GM12878 (cell line): ENCODE results near the gene SLC35E3. TPM values are rescaled to one million over a fixed set of nuclear protein-coding genes. Genes with fewer than 3 reads are reported as not detected.

Experiments
- CEBPB ChIP-seq, 2 experiments: fragments of 150-350 bp in 1 of 2; IDR thresholded peaks; 2 replicates each; pipeline ENCODE4 v1.6.1; 2012 to 2014; ENCODE audit warnings: low read depth in 2 of 2, low read length in 2 of 2, borderline replicate concordance in 1 of 2, inconsistent platforms in 1 of 2
- CHD4 ChIP-seq: fragments of 200-600 bp; sonication (generic); IDR thresholded peaks from 2 replicates; pipeline ENCODE4 v1.6.1; 2016; ENCODE audit warnings: mild to moderate bottlenecking
- CREB1 ChIP-seq: IDR thresholded peaks from 2 replicates; pipeline ENCODE4 v1.6.1; 2012; ENCODE audit warnings: low read depth, mild to moderate bottlenecking, inconsistent platforms
- EED ChIP-seq: sonication (generic); IDR thresholded peaks from 2 replicates; pipeline ENCODE4 v1.6.1; 2016; ENCODE audit warnings: antibody characterized with exemption, low read depth
- EZH2 ChIP-seq: IDR thresholded peaks from 2 replicates; pipeline ENCODE4 v1.6.1; 2012; ENCODE audit warnings: low read depth, mild to moderate bottlenecking, control low read depth, inconsistent platforms, low read length, borderline replicate concordance; ENCODE audit not compliant: control insufficient read depth
- FOXM1 ChIP-seq: IDR thresholded peaks from 2 replicates; pipeline ENCODE4 v1.6.1; 2012; ENCODE audit warnings: low read depth, mild to moderate bottlenecking, inconsistent platforms, low read length, moderate library complexity
- HDAC2 ChIP-seq: fragments of 200-600 bp; sonication (generic); IDR thresholded peaks from 2 replicates; pipeline ENCODE4 v1.6.1; 2017
- HDGF ChIP-seq: fragments of 450-650 bp; IDR thresholded peaks from 2 replicates; pipeline ENCODE4 v1.6.1; 2016; ENCODE audit warnings: antibody characterized with exemption
- LARP7 ChIP-seq: fragments of 450-650 bp; IDR thresholded peaks from 2 replicates; pipeline ENCODE4 v1.6.1; 2017; ENCODE audit warnings: mild to moderate bottlenecking
- MAX ChIP-seq: IDR thresholded peaks from 2 replicates; pipeline ENCODE4 v1.6.1; 2012; ENCODE audit warnings: low read depth, low read length, improper control_type of control experiment
- MEF2B ChIP-seq: fragments of 450-650 bp; IDR thresholded peaks from 2 replicates; pipeline ENCODE4 v1.6.1; 2018; ENCODE audit warnings: mild to moderate bottlenecking, moderate library complexity; ENCODE audit not compliant: partially characterized antibody, poor library complexity, severe bottlenecking
- MLLT1 ChIP-seq: fragments of 450-650 bp; IDR thresholded peaks from 2 replicates; pipeline ENCODE4 v1.6.1; 2016; ENCODE audit warnings: mild to moderate bottlenecking
- NFXL1 ChIP-seq: fragments of 450-650 bp; IDR thresholded peaks from 2 replicates; pipeline ENCODE4 v1.6.1; 2017; ENCODE audit warnings: antibody characterized with exemption, mild to moderate bottlenecking, borderline replicate concordance
- NFYB ChIP-seq: IDR thresholded peaks from 2 replicates; pipeline ENCODE4 v1.6.1; 2011; ENCODE audit warnings: low read depth, mild to moderate bottlenecking, low read length, improper control_type of control experiment, moderate library complexity; ENCODE audit not compliant: insufficient read depth
- PAX5 ChIP-seq: IDR thresholded peaks from 2 replicates; pipeline ENCODE4 v1.6.1; 2011; ENCODE audit warnings: low read depth, low read length, borderline replicate concordance
- POLR2A ChIP-seq: IDR thresholded peaks from 2 replicates; pipeline ENCODE4 v1.6.1; 2011; ENCODE audit warnings: low read depth, mild to moderate bottlenecking, low read length
- RUNX3 ChIP-seq: IDR thresholded peaks from 2 replicates; pipeline ENCODE4 v1.6.1; 2012; ENCODE audit warnings: low read length, inconsistent platforms
- SMARCA5 ChIP-seq: fragments of 450-650 bp; IDR thresholded peaks from 2 replicates; pipeline ENCODE4 v1.6.1; 2017; ENCODE audit warnings: mild to moderate bottlenecking
- SP1 ChIP-seq: IDR thresholded peaks from one replicate; pipeline ENCODE4 v1.6.1; 2011; ENCODE audit warnings: low read depth, low read length
- STAT1 ChIP-seq: fragments of 450-650 bp; conservative IDR thresholded peaks from 2 replicates; pipeline ENCODE4 v1.6.1; 2014; ENCODE audit warnings: antibody characterized with exemption, mild to moderate bottlenecking
- ZNF622 ChIP-seq: fragments of 450-650 bp; IDR thresholded peaks from 2 replicates; pipeline ENCODE4 v1.6.1; 2017; ENCODE audit warnings: mild to moderate bottlenecking, inconsistent platforms
- polyA plus RNA-seq, 11 experiments: library from polyadenylated mRNA; depleted of rRNA in 4 of 11; unstranded in 6 of 11; stranded (reverse) in 5 of 11; fragments of >200 nt; fragmentation: Nextera tagmentation in 4 of 11; fragmentation: Illumina TruSeq in 1 of 11; extraction: Ambion mirVana in 4 of 11; extraction: Trizol in 1 of 11; gene quantifications; 1 replicate in 1 of 11; 2 replicates in 10 of 11; pipeline versions ENCODE4 v1.2.1 to v1.2.3, GENCODE V29; 2011 to 2016; ENCODE audit warnings: inconsistent platforms in 2 of 11, missing spikeins in 2 of 11, low read depth in 1 of 11
- total RNA-seq, 4 experiments: library from RNA; depleted of rRNA in 3 of 4; stranded (reverse); fragments of >200 nt in 3 of 4; fragmentation: Illumina TruSeq in 1 of 4; extraction: Trizol in 1 of 4; gene quantifications; 2 replicates each; pipeline versions ENCODE4 v1.2.1 to v1.2.3, GENCODE V29; 2013 to 2021
- TF ChIP-seq, protein P1 (sequence below): fragments of 450-650 bp; IDR thresholded peaks from 2 replicates; pipeline ENCODE4 v1.6.1; 2017; ENCODE audit warnings: mild to moderate bottlenecking, low read depth, inconsistent platforms; ENCODE audit not compliant: poor library complexity, severe bottlenecking
- TF ChIP-seq, protein P2 (sequence below): fragments of 450-650 bp; IDR thresholded peaks from 2 replicates; pipeline ENCODE4 v1.6.1; 2014; ENCODE audit warnings: mild to moderate bottlenecking
- TF ChIP-seq, protein P3 (sequence below): fragments of 450-650 bp; IDR thresholded peaks from 2 replicates; pipeline ENCODE4 v1.6.1; 2017; ENCODE audit warnings: antibody characterized with exemption, mild to moderate bottlenecking, moderate library complexity

SLC35E3 gene
- total and polyA plus RNA-seq, 10 of the 15 experiments (the other 5 are each of a cell fraction or from before 2014, with no cell fraction given): 3.6 to 19.8 (median 6.1) TPM

DNA sequence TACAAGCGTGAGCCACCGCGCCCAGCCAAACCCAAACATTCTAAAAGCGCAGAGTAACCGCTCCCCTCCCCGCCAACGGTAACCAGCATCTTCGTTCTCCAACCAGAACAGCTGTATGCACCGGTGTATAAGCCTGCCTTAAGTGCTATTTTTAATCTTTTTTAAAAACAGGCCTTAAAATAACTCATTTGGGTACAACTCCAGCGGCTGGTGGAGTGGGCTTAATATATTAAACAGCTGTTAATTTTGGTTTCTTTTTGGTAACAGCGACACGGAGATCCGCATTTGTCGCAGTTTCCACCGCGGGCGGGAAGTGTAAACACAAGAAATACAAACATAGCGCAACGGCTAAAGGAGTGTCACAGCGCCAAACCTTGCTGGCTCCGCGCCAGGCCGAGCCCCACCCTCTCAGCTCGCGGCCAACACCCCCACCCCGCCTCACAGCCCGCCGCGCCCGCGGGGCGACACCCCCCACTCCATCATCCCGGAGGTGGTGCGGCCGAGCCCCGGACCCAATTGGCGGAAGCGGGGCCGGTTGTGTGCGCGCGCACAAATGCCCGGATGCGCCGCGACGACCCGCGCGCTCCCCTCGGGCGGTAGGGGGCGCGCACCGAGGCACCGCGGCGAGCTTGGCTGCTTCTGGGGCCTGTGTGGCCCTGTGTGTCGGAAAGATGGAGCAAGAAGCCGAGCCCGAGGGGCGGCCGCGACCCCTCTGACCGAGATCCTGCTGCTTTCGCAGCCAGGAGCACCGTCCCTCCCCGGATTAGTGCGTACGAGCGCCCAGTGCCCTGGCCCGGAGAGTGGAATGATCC is 61.8 kb downstream of the SLC35E3 start, which contains the start of gene MDM2 (continued):
- peak; percentile 84 for TF ChIP-seq MEF2B
- peak; percentile 98 for TF ChIP-seq LARP7
- no peak for TF ChIP-seq HDAC2
- no peak for TF ChIP-seq CEBPB (IDR thresholded peaks at IDR 0.05; ENCODE audit: borderline replicate concordance in 1 of 2, low read depth in 2 of 2, low read length in 2 of 2)
- no peak for TF ChIP-seq CHD4
- TF ChIP-seq STAT1: peak; percentile 91; the same call in 1 of the 2 replicates
- TF ChIP-seq HDGF: no peak
- 0 out of 2 replicates have a peak, but pooled peaks have one; percentile 12 for TF ChIP-seq PAX5
- 0 out of 2 replicates have a peak, but pooled peaks have one; percentile 33 for TF ChIP-seq NFYB
- TF ChIP-seq RUNX3: peak; percentile 77
- TF ChIP-seq SP1: no peak
- TF ChIP-seq CREB1: peak; percentile 66; the same call in 1 of the 2 replicates
- peak; percentile 97 for TF ChIP-seq SMARCA5
- no peak for TF ChIP-seq NFXL1
- TF ChIP-seq MAX: 0 out of 2 replicates have a peak, but pooled peaks have one; percentile 30
- TF ChIP-seq ZNF622: no peak
- peak; percentile 73 for TF ChIP-seq FOXM1
- TF ChIP-seq, protein P1, sequence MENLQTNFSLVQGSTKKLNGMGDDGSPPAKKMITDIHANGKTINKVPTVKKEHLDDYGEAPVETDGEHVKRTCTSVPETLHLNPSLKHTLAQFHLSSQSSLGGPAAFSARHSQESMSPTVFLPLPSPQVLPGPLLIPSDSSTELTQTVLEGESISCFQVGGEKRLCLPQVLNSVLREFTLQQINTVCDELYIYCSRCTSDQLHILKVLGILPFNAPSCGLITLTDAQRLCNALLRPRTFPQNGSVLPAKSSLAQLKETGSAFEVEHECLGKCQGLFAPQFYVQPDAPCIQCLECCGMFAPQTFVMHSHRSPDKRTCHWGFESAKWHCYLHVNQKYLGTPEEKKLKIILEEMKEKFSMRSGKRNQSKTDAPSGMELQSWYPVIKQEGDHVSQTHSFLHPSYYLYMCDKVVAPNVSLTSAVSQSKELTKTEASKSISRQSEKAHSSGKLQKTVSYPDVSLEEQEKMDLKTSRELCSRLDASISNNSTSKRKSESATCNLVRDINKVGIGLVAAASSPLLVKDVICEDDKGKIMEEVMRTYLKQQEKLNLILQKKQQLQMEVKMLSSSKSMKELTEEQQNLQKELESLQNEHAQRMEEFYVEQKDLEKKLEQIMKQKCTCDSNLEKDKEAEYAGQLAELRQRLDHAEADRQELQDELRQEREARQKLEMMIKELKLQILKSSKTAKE: peak; percentile 91
- peak; percentile 10; the same call in 1 of the 2 replicates for TF ChIP-seq EED
- TF ChIP-seq POLR2A: peak; percentile 88
- TF ChIP-seq, protein P2, sequence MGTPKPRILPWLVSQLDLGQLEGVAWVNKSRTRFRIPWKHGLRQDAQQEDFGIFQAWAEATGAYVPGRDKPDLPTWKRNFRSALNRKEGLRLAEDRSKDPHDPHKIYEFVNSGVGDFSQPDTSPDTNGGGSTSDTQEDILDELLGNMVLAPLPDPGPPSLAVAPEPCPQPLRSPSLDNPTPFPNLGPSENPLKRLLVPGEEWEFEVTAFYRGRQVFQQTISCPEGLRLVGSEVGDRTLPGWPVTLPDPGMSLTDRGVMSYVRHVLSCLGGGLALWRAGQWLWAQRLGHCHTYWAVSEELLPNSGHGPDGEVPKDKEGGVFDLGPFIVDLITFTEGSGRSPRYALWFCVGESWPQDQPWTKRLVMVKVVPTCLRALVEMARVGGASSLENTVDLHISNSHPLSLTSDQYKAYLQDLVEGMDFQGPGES: no peak
- TF ChIP-seq, protein P3, sequence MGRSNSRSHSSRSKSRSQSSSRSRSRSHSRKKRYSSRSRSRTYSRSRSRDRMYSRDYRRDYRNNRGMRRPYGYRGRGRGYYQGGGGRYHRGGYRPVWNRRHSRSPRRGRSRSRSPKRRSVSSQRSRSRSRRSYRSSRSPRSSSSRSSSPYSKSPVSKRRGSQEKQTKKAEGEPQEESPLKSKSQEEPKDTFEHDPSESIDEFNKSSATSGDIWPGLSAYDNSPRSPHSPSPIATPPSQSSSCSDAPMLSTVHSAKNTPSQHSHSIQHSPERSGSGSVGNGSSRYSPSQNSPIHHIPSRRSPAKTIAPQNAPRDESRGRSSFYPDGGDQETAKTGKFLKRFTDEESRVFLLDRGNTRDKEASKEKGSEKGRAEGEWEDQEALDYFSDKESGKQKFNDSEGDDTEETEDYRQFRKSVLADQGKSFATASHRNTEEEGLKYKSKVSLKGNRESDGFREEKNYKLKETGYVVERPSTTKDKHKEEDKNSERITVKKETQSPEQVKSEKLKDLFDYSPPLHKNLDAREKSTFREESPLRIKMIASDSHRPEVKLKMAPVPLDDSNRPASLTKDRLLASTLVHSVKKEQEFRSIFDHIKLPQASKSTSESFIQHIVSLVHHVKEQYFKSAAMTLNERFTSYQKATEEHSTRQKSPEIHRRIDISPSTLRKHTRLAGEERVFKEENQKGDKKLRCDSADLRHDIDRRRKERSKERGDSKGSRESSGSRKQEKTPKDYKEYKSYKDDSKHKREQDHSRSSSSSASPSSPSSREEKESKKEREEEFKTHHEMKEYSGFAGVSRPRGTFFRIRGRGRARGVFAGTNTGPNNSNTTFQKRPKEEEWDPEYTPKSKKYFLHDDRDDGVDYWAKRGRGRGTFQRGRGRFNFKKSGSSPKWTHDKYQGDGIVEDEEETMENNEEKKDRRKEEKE: no peak
- TF ChIP-seq EZH2: no peak
- TF ChIP-seq MLLT1: peak; percentile 9
